ENCODE data around the gene ZNF878. TPM values are rescaled to one million over a fixed set of nuclear protein-coding genes. Genes with fewer than 3 reads are reported as not detected.

ZNF878 gene
- total and polyA plus RNA-seq, 9 of the 15 experiments (the other 6 are each of a cell fraction or from before 2014, with no cell fraction given) = 0.30 to 1.4 (median 0.50) TPM

GRCh38 chr19:12064590-12065538 lies 12.1 kb upstream of the ZNF878 start, which contains the start of gene ZNF844 (continued):
- TF ChIP-seq, protein P1, sequence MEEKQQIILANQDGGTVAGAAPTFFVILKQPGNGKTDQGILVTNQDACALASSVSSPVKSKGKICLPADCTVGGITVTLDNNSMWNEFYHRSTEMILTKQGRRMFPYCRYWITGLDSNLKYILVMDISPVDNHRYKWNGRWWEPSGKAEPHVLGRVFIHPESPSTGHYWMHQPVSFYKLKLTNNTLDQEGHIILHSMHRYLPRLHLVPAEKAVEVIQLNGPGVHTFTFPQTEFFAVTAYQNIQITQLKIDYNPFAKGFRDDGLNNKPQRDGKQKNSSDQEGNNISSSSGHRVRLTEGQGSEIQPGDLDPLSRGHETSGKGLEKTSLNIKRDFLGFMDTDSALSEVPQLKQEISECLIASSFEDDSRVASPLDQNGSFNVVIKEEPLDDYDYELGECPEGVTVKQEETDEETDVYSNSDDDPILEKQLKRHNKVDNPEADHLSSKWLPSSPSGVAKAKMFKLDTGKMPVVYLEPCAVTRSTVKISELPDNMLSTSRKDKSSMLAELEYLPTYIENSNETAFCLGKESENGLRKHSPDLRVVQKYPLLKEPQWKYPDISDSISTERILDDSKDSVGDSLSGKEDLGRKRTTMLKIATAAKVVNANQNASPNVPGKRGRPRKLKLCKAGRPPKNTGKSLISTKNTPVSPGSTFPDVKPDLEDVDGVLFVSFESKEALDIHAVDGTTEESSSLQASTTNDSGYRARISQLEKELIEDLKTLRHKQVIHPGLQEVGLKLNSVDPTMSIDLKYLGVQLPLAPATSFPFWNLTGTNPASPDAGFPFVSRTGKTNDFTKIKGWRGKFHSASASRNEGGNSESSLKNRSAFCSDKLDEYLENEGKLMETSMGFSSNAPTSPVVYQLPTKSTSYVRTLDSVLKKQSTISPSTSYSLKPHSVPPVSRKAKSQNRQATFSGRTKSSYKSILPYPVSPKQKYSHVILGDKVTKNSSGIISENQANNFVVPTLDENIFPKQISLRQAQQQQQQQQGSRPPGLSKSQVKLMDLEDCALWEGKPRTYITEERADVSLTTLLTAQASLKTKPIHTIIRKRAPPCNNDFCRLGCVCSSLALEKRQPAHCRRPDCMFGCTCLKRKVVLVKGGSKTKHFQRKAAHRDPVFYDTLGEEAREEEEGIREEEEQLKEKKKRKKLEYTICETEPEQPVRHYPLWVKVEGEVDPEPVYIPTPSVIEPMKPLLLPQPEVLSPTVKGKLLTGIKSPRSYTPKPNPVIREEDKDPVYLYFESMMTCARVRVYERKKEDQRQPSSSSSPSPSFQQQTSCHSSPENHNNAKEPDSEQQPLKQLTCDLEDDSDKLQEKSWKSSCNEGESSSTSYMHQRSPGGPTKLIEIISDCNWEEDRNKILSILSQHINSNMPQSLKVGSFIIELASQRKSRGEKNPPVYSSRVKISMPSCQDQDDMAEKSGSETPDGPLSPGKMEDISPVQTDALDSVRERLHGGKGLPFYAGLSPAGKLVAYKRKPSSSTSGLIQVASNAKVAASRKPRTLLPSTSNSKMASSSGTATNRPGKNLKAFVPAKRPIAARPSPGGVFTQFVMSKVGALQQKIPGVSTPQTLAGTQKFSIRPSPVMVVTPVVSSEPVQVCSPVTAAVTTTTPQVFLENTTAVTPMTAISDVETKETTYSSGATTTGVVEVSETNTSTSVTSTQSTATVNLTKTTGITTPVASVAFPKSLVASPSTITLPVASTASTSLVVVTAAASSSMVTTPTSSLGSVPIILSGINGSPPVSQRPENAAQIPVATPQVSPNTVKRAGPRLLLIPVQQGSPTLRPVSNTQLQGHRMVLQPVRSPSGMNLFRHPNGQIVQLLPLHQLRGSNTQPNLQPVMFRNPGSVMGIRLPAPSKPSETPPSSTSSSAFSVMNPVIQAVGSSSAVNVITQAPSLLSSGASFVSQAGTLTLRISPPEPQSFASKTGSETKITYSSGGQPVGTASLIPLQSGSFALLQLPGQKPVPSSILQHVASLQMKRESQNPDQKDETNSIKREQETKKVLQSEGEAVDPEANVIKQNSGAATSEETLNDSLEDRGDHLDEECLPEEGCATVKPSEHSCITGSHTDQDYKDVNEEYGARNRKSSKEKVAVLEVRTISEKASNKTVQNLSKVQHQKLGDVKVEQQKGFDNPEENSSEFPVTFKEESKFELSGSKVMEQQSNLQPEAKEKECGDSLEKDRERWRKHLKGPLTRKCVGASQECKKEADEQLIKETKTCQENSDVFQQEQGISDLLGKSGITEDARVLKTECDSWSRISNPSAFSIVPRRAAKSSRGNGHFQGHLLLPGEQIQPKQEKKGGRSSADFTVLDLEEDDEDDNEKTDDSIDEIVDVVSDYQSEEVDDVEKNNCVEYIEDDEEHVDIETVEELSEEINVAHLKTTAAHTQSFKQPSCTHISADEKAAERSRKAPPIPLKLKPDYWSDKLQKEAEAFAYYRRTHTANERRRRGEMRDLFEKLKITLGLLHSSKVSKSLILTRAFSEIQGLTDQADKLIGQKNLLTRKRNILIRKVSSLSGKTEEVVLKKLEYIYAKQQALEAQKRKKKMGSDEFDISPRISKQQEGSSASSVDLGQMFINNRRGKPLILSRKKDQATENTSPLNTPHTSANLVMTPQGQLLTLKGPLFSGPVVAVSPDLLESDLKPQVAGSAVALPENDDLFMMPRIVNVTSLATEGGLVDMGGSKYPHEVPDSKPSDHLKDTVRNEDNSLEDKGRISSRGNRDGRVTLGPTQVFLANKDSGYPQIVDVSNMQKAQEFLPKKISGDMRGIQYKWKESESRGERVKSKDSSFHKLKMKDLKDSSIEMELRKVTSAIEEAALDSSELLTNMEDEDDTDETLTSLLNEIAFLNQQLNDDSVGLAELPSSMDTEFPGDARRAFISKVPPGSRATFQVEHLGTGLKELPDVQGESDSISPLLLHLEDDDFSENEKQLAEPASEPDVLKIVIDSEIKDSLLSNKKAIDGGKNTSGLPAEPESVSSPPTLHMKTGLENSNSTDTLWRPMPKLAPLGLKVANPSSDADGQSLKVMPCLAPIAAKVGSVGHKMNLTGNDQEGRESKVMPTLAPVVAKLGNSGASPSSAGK (IDR thresholded peaks at IDR 0.05) = peak; percentile 73
- peak; percentile 9; the same call in 1 of the 2 replicates for TF ChIP-seq NFIC (IDR thresholded peaks at IDR 0.05)
- peak; percentile 36 for TF ChIP-seq TAF1 (IDR thresholded peaks at IDR 0.05; ENCODE audit: control insufficient read depth, extremely low read depth, insufficient read depth, low read length, severe bottlenecking)
- no peak for TF ChIP-seq BCLAF1 (IDR thresholded peaks at IDR 0.05; ENCODE audit: borderline replicate concordance in 1 of 2, control insufficient read depth in 1 of 2, low read depth in 2 of 2, low read length in 1 of 2)
- peak; percentile 98 for TF ChIP-seq PKNOX1 (IDR thresholded peaks at IDR 0.05)

Measured in K562 (cell line).